Thyroid gland (tissue), 4 donors: ENCODE measurements around the gene MLXIPL. TPM values are rescaled to one million over a fixed set of nuclear protein-coding genes. Genes with fewer than 3 reads are reported as not detected.
"Not testable (repeated sequence)": the region's sequence is repeated elsewhere in the genome, so short reads cannot be mapped to it uniquely, and the experiment has no call there.

Experiments used
- DNase-seq, 2 donors: peaks; one replicate each; pipeline ENCODE4 v3.0.0-alpha.2; 2019
- H3K27ac ChIP-seq, 3 donors: fragments of 200-600 bp; sonication (generic); 1 replicate in 2 of 3; 2 replicates in 1 of 3; pipeline ENCODE4 v1.5.1; 2016 to 2019; ENCODE audit warnings: mild to moderate bottlenecking in 1 of 3, moderate library complexity in 1 of 3
- H3K27me3 ChIP-seq: fragments of 200-600 bp; sonication (generic); one replicate; pipeline ENCODE4 v1.5.1; 2019
- H3K36me3 ChIP-seq, 2 donors: fragments of 200-600 bp; sonication (generic); one replicate each; pipeline ENCODE4 v1.5.1; 2016 to 2019
- H3K4me1 ChIP-seq, 2 donors: fragments of 200-600 bp; sonication (generic); one replicate each; pipeline ENCODE4 v1.5.1; 2017 to 2019
- H3K4me3 ChIP-seq, 3 donors: fragments of 200-600 bp; sonication (generic); replicated peaks in 1 of 3; 1 replicate in 2 of 3; 2 replicates in 1 of 3; pipeline ENCODE4 v1.5.1; 2016; ENCODE audit warnings: mild to moderate bottlenecking in 1 of 3
- H3K9me3 ChIP-seq: fragments of 200-600 bp; sonication (generic); one replicate; pipeline ENCODE4 v1.5.1; 2017
- POLR2A ChIP-seq, 2 donors: fragments of 450-650 bp; IDR thresholded peaks; one replicate each; pipeline ENCODE4 v1.6.1; 2017; ENCODE audit warnings: antibody characterized with exemption in 2 of 2, mild to moderate bottlenecking in 2 of 2, moderate library complexity in 1 of 2
- WGBS, 2 donors: methylation state at CpG; one replicate each; pipeline ENCODE4 v1.1.5; 2017; 5-methylcytosine and 5-hydroxymethylcytosine counted together
- intact Hi-C: fragments of 100-400 bp; cut with DNase I; formaldehyde crosslinking; loops from one replicate; pipeline ENCODE4 v1.15.1; 2023
- total RNA-seq, 4 donors: library from RNA; depleted of rRNA; stranded (reverse); fragments of >200 nt; gene quantifications; one replicate each; pipeline ENCODE4 v1.2.3, GENCODE V29; 2016
- TF ChIP-seq, protein P1 (sequence below), 6 experiments: fragments of 200-600 bp in 3 of 6; fragments of 450-650 bp in 3 of 6; sonication (generic) in 3 of 6; IDR thresholded peaks; one replicate each; pipeline ENCODE4 v1.5.1; 2016 to 2019; ENCODE audit warnings: antibody characterized with exemption in 6 of 6, mild to moderate bottlenecking in 2 of 6, inconsistent platforms in 1 of 6, moderate library complexity in 1 of 6

MLXIPL gene
- total RNA-seq, 4 donors from 2014 or later: 3.7 to 39.5 (median 8.7) TPM

DNA sequence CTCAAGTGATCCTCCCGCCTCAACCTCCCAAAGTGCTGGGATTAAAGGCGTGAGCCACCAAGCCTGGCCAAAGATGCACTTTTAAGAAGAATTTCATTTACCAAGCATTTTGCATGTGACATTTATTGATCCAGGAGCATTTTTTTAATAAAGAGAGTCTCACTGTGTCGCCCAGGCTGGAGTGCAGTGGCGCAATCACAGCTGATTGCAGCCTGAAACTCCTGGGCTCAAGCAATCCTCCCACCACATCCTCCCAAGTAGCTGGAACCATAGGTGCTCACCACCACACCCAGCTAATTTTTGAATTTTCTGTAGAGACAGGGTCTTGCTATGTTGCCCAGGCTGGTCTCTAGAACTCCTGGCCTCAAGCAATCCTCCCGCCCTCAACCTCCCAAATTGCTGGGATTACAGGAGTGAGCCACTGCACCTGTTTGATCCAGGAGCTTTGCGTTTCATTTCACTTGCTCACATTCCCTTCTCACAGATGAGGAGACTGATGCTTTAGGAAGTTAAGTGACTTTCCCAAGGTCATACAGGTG lies 41.6 kb downstream of the MLXIPL start:
- no peaks in the 10 kb centered on the region for H3K27me3 ChIP-seq
- WGBS, 2 donors: 93 to 95% methylated on average over 6 of the region's 6 CpGs
- no peak overlapping the region for H3K4me3 ChIP-seq
- no peaks in the 10 kb centered on the region for H3K9me3 ChIP-seq
- H3K4me1 ChIP-seq: peaks cover 1 to 7% of the 10 kb centered on the region in 2 donors
- TF ChIP-seq, protein P1, sequence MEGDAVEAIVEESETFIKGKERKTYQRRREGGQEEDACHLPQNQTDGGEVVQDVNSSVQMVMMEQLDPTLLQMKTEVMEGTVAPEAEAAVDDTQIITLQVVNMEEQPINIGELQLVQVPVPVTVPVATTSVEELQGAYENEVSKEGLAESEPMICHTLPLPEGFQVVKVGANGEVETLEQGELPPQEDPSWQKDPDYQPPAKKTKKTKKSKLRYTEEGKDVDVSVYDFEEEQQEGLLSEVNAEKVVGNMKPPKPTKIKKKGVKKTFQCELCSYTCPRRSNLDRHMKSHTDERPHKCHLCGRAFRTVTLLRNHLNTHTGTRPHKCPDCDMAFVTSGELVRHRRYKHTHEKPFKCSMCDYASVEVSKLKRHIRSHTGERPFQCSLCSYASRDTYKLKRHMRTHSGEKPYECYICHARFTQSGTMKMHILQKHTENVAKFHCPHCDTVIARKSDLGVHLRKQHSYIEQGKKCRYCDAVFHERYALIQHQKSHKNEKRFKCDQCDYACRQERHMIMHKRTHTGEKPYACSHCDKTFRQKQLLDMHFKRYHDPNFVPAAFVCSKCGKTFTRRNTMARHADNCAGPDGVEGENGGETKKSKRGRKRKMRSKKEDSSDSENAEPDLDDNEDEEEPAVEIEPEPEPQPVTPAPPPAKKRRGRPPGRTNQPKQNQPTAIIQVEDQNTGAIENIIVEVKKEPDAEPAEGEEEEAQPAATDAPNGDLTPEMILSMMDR (IDR thresholded peaks at IDR 0.05): no peak
- no peak for TF ChIP-seq POLR2A (IDR thresholded peaks at IDR 0.05)
- DNase-seq: no peak
- H3K27ac ChIP-seq: no peak overlapping the region
- intact Hi-C loops: no loop called here
- no peaks in the 10 kb centered on the region for H3K36me3 ChIP-seq

DNA sequence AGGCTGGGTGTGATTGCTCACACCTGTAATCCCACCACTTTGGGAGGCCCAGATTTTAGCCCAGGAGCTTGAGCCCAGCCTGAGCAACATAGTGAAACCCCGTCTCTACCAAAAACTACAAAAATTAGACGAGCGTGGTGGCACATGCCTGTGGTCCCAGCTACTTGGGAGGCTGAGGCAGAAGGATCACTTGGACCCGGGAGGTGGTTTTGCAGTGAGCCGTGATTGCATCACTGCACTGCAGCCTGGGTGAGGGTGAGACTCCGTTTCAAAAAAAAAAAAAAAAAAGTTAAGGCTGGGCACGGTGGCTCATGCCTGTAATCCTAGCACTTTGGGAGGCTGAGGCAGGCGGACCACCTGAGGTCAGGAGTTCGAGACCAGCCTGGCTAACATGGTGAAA lies 43.3 kb downstream of the MLXIPL start:
- H3K27me3 ChIP-seq, intact Hi-C loops, H3K27ac ChIP-seq, DNase-seq, H3K4me3 ChIP-seq, H3K36me3 ChIP-seq, H3K9me3 ChIP-seq: not testable (repeated sequence)
- 87 to 92% methylated on average over 9 of the region's 9 CpGs for WGBS, 2 donors
- H3K4me1 ChIP-seq: peaks cover 5 to 21% of the 10 kb centered on the region in 2 donors

DNA sequence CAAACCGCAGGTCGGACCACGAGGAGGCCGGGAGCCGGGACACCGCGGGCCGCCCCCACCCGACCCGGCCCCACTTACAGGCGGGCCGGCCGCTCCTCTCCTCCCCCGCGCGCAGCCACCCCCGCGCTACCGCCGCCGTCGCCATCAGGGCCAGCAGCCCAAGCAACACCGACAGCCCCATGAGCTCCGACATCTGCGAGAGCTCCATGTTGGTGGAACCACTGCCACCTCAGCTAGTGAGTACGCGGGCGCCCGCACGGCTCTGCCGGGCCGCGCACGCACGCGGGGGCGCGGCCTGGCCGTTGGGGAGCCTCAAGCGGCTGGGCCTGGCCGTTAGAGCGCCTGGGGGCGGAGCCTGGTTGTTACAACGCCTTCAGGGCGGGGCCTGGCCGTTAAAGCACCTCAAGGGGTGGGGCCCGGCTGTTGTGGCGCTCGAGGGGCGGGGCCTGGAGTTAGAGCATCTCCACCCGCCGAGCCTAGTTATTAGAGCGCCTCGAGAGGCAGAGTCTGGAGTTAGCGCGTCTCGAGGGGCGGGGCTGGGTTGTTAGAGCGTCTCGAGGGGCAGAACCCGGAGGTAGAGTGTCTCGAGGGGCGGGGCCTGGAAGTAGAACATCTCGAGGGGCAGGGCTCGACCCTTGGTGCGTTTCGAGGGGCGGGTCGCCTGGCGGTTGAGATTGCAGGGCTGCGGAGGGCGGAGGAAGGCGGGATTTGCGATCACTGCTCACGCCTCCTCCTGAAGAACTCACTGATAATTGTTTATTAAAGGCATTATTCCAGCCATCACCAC lies 45.8 kb downstream of the MLXIPL start, which contains the start of gene TBL2:
Gene TBL2 (minus strand): TSS at position 238 of the 787 bp plus-strand sequence. CDS start 30 bp downstream, at position 208.
- intact Hi-C loops: no loop called here
- Histone ChIP-seq H3K9me3 (no peaks in the 10 kb centered on the region), H3K4me1 (peaks cover 5 to 21% of the 10 kb centered on the region in 2 donors), H3K27me3 (no peaks in the 10 kb centered on the region), H3K4me3 (peak within 1 kb of the TSS; percentile 56 to 99 (median 93)), H3K36me3 (peaks cover 11 to 13% of the 10 kb centered on the region in 2 donors), H3K27ac (peak within 1 kb of the TSS; percentile 29 to 84 (median 76))
- DNase-seq: peak; percentile 99
- TF ChIP-seq, protein P1 (IDR thresholded peaks at IDR 0.05): peak in 1 of 6 experiments; percentile 2
- TF ChIP-seq POLR2A (IDR thresholded peaks at IDR 0.05): peak in 1 of 2 donors; percentile 94
- 1 to 2% methylated on average over 14 to 20 of the region's 75 CpGs for WGBS, 2 donors

- intact Hi-C loops: no loop called here
- no peak for TF ChIP-seq POLR2A (IDR thresholded peaks at IDR 0.05)
- TF ChIP-seq, protein P1 (IDR thresholded peaks at IDR 0.05): no peak
These were observed 46.5 kb downstream of the MLXIPL start for GRCh38 chr7:73577627-73578341.

DNA sequence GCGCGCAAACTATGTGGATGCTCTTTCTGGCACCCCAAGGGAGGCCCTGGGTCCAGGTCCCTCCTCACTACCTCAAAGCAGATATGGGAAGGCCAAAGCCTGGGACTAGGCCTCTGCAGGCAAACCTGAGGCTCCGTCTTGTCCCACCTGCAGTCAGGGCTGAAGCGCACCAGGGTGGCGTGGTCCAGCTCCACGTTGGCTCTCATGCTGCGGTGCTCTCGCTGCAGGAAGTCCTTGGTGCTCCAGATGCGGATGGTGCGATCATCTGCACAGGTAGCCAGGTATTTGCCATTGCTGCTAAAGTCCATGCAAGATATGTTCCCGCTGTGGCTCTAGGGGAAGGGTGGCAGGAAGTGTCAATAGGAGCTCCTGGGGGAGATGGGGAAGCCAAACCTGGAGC lies 50.5 kb downstream of the MLXIPL start:
- peaks cover 50 to 51% of the 10 kb centered on the region in 2 donors for H3K36me3 ChIP-seq
- H3K4me3 ChIP-seq: no peak overlapping the region
- H3K9me3 ChIP-seq: no peaks in the 10 kb centered on the region
- no peak for TF ChIP-seq POLR2A (IDR thresholded peaks at IDR 0.05)
- TF ChIP-seq, protein P1 (IDR thresholded peaks at IDR 0.05): no peak
- H3K27ac ChIP-seq: no peak overlapping the region
- intact Hi-C loops: no loop called here
- no peak for DNase-seq
- H3K4me1 ChIP-seq: peaks cover 5 to 17% of the 10 kb centered on the region in 2 donors
- 98 to 100% methylated on average over 4 to 7 of the region's 11 CpGs for WGBS, 2 donors
- H3K27me3 ChIP-seq: no peaks in the 10 kb centered on the region

More at GRCh38 chr7:73577627-73578341, 46.5 kb downstream of the MLXIPL start:
- Histone ChIP-seq H3K27ac (peak overlapping the region; percentile 6 to 84 (median 76)), H3K4me3 (peak overlapping the region; percentile 56 to 99 (median 93)), H3K9me3 (no peaks in the 10 kb centered on the region), H3K4me1 (peaks cover 5 to 21% of the 10 kb centered on the region in 2 donors), H3K27me3 (no peaks in the 10 kb centered on the region), H3K36me3 (peaks cover 18 to 21% of the 10 kb centered on the region in 2 donors)
- 17 to 22% methylated on average over 18 to 19 of the region's 32 CpGs for WGBS, 2 donors
- no peak for DNase-seq
